ENCODE data around the gene NISCH.

GRCh38 chr3:52524258-52524751 lies 68.9 kb downstream of the NISCH start:
- TF ChIP-seq CTCF (conservative IDR thresholded peaks at IDR 0.05; ENCODE audit: low read length) (no peak), EZH2phosphoT487 (IDR thresholded peaks at IDR 0.05; ENCODE audit: borderline replicate concordance) (no peak)
